Measurements from ENCODE around the gene CDR2. TPM values are rescaled to one million over a fixed set of nuclear protein-coding genes. Genes with fewer than 3 reads are reported as not detected.
A peak's percentile ranks its signal among the peaks of the same experiment; 100 is the strongest.
"Not testable (repeated sequence)": the region's sequence is repeated elsewhere in the genome, so short reads cannot be mapped to it uniquely, and the experiment has no call there.

CDR2 gene
- total RNA-seq, 1 donor from 2014 or later, result 57.6 TPM

GRCh38 chr16:22370038-22370820 lies 4.2 kb downstream of the CDR2 start:
- Mint-ChIP-seq H3K27me3 (ENCODE audit: low read depth, unreplicated experiment) (no peaks in the 10 kb centered on the region), H3K4me3 (ENCODE audit: unreplicated experiment) (peak overlapping the region; percentile 27), H3K36me3 (ENCODE audit: low read depth, unreplicated experiment) (peaks cover 5% of the 10 kb centered on the region), H3K27ac (ENCODE audit: unreplicated experiment) (peak overlapping the region; percentile 58), H3K9me3 (ENCODE audit: unreplicated experiment) (no peaks in the 10 kb centered on the region), H3K4me1 (ENCODE audit: low read depth, unreplicated experiment) (peaks cover 35% of the 10 kb centered on the region)
- DNase-seq (ENCODE audit: low read depth), result peak; percentile 75
- TF ChIP-seq EZH2 (IDR thresholded peaks at IDR 0.05; ENCODE audit: insufficient read depth, low read length), result no peak
- no peak for FAIRE-seq
- no peaks in the 10 kb centered on the region for H3K9me3 ChIP-seq (ENCODE audit: insufficient read depth, low read depth, low read length)
- peak overlapping the region; percentile 25 for H3K4me3 ChIP-seq (ENCODE audit: insufficient read depth, low read depth, low read length)
- H4K20me1 ChIP-seq (ENCODE audit: insufficient read depth, low read length), result peaks cover 84% of the 10 kb centered on the region
- no peaks in the 10 kb centered on the region for H3K27me3 ChIP-seq (ENCODE audit: insufficient read depth, low read length)
- peaks cover 11% of the 10 kb centered on the region for H3K36me3 ChIP-seq (ENCODE audit: insufficient read depth, low read length)
- peak overlapping the region; percentile 54 for H3K4me2 ChIP-seq (ENCODE audit: low read length)
- no peak overlapping the region for H2AFZ ChIP-seq (ENCODE audit: low read depth, low read length)
- peak overlapping the region; percentile 55 for H3K27ac ChIP-seq (ENCODE audit: low read depth, low read length)
- H3K4me1 ChIP-seq (ENCODE audit: insufficient read depth, low read length), result peaks cover 23% of the 10 kb centered on the region
- peaks cover 92% of the 10 kb centered on the region for H3K79me2 ChIP-seq (ENCODE audit: insufficient read depth, low read length)
- H3K9ac ChIP-seq (ENCODE audit: low read length), result peak overlapping the region; percentile 54

GRCh38 chr16:22369221-22369811 lies 5.1 kb downstream of the CDR2 start:
- no peak for TF ChIP-seq CTCF (IDR thresholded peaks at IDR 0.05; ENCODE audit: insufficient read depth, low read depth, low read length)
- no peak for TF ChIP-seq EZH2 (IDR thresholded peaks at IDR 0.05; ENCODE audit: insufficient read depth, low read length)
- H2AFZ ChIP-seq (ENCODE audit: low read depth, low read length), result no peak overlapping the region
- no peak for DNase-seq (ENCODE audit: low read depth)
- peaks cover 100% of the 10 kb centered on the region for H3K79me2 ChIP-seq (ENCODE audit: insufficient read depth, low read length)
- Mint-ChIP-seq H3K36me3 (ENCODE audit: low read depth, unreplicated experiment) (peaks cover 13% of the 10 kb centered on the region), H3K27ac (ENCODE audit: unreplicated experiment) (peak overlapping the region; percentile 34), H3K9me3 (ENCODE audit: unreplicated experiment) (no peaks in the 10 kb centered on the region), H3K4me3 (ENCODE audit: unreplicated experiment) (no peak overlapping the region), H3K4me1 (ENCODE audit: low read depth, unreplicated experiment) (peaks cover 40% of the 10 kb centered on the region), H3K27me3 (ENCODE audit: low read depth, unreplicated experiment) (no peaks in the 10 kb centered on the region)
- H3K4me2 ChIP-seq (ENCODE audit: low read length), result peak overlapping the region; percentile 54
- H3K27ac ChIP-seq (ENCODE audit: low read depth, low read length), result peak overlapping the region; percentile 55
- peaks cover 94% of the 10 kb centered on the region for H4K20me1 ChIP-seq (ENCODE audit: insufficient read depth, low read length)
- peaks cover 16% of the 10 kb centered on the region for H3K36me3 ChIP-seq (ENCODE audit: insufficient read depth, low read length)
- no peaks in the 10 kb centered on the region for H3K27me3 ChIP-seq (ENCODE audit: insufficient read depth, low read length)
- FAIRE-seq, result no peak
- peak overlapping the region; percentile 1 for H3K4me3 ChIP-seq (ENCODE audit: insufficient read depth, low read depth, low read length)
- H3K9me3 ChIP-seq (ENCODE audit: insufficient read depth, low read depth, low read length), result no peaks in the 10 kb centered on the region
- H3K9ac ChIP-seq (ENCODE audit: low read length), result no peak overlapping the region
- peaks cover 20% of the 10 kb centered on the region for H3K4me1 ChIP-seq (ENCODE audit: insufficient read depth, low read length)

- peaks cover 20% of the 10 kb centered on the region for H3K4me1 ChIP-seq (ENCODE audit: insufficient read depth, low read length)
- not testable (repeated sequence) for H3K4me3 Mint-ChIP-seq (ENCODE audit: unreplicated experiment); H3K27me3 ChIP-seq (ENCODE audit: insufficient read depth, low read length); H2AFZ ChIP-seq (ENCODE audit: low read depth, low read length); DNase-seq (ENCODE audit: low read depth); H3K27me3 Mint-ChIP-seq (ENCODE audit: low read depth, unreplicated experiment); H3K4me3 ChIP-seq (ENCODE audit: insufficient read depth, low read depth, low read length); H3K27ac ChIP-seq (ENCODE audit: low read depth, low read length); H3K9me3 Mint-ChIP-seq (ENCODE audit: unreplicated experiment); FAIRE-seq; H3K9ac ChIP-seq (ENCODE audit: low read length); H3K4me2 ChIP-seq (ENCODE audit: low read length); H3K9me3 ChIP-seq (ENCODE audit: insufficient read depth, low read depth, low read length)
- H3K36me3 ChIP-seq (ENCODE audit: insufficient read depth, low read length), result peaks cover 22% of the 10 kb centered on the region
- Mint-ChIP-seq H3K27ac (ENCODE audit: unreplicated experiment) (peak overlapping the region; percentile 41), H3K36me3 (ENCODE audit: low read depth, unreplicated experiment) (peaks cover 19% of the 10 kb centered on the region), H3K4me1 (ENCODE audit: low read depth, unreplicated experiment) (peaks cover 40% of the 10 kb centered on the region)
- peaks cover 98% of the 10 kb centered on the region for H4K20me1 ChIP-seq (ENCODE audit: insufficient read depth, low read length)
- peaks cover 100% of the 10 kb centered on the region for H3K79me2 ChIP-seq (ENCODE audit: insufficient read depth, low read length)
Observed at GRCh38 chr16:22368200-22368826, 6.1 kb downstream of the CDR2 start.

Measured in astrocyte (in vitro differentiated cells and primary cell).